ENCODE results near the gene TPGS2.

DNA sequence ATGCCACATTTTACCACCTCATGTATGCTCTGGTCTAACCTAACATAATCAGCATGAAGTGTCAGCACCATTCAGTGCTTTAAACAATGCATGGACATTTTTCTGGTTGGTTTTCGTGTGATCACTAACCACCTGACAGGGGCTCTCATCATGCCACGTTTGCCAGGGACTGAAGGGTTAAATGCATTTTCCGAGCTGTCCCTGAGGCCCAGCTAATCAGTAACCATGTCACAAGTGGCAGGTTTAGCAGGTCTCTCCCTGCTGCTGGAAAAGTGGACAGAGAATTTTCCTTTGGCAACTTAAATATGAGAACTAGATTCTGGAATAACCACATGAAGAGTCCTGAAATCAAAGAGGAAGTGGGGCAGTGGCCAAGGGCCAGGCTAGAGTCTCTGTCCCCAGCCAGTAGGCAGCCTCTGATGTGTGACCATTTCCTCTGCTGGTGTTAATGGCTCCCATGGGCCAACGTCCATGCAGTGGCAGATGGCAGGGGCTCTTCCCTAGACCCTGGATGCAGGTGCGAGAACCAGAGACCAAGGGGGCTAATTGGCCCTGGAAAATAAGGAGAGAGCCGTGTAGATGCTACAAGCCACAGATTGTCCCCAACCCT, 69.5 kb downstream of the TPGS2 start:
- TF ChIP-seq, protein P1, sequence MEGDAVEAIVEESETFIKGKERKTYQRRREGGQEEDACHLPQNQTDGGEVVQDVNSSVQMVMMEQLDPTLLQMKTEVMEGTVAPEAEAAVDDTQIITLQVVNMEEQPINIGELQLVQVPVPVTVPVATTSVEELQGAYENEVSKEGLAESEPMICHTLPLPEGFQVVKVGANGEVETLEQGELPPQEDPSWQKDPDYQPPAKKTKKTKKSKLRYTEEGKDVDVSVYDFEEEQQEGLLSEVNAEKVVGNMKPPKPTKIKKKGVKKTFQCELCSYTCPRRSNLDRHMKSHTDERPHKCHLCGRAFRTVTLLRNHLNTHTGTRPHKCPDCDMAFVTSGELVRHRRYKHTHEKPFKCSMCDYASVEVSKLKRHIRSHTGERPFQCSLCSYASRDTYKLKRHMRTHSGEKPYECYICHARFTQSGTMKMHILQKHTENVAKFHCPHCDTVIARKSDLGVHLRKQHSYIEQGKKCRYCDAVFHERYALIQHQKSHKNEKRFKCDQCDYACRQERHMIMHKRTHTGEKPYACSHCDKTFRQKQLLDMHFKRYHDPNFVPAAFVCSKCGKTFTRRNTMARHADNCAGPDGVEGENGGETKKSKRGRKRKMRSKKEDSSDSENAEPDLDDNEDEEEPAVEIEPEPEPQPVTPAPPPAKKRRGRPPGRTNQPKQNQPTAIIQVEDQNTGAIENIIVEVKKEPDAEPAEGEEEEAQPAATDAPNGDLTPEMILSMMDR (IDR thresholded peaks at IDR 0.05; ENCODE audit: low read length): no peak
- TF ChIP-seq EZH2 (optimal IDR thresholded peaks at IDR 0.05; ENCODE audit: low read depth, low read length) (no peak), EZH2phosphoT487 (IDR thresholded peaks at IDR 0.05; ENCODE audit: low read length) (no peak)
